ENCODE data around the gene KCNK7. TPM values are rescaled to one million over a fixed set of nuclear protein-coding genes. Genes with fewer than 3 reads are reported as not detected.

KCNK7 gene
- total RNA-seq, 2 experiments from 2014 or later = 0.34 to 0.46 TPM

DNA sequence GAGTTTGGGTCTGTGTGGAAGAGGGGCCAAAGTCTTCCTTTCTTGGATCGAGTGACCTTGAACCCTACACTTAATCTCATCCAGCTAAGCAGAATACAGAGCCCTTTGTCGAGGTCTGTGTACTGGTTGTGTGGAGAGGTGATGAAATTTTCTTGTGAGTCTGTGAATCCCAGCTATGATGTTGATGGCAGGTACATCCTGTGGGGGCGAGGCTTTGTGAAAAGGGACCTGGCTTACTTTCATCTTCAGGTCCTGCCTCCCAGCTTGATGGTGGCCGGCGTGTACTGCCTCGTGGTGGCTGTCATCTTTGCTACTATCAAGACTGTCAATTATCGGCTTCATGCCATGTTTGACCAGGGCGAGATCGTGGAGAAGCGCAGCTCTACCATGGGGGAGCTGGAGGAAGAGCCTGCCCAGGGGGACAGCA, 21.0 kb upstream of the KCNK7 start:
- ChIA-PET POLR2A (interaction anchor here (1.5 kb wide), 1 partner anchor 30 kb away, joined by 3 read pairs; no protein-coding TSS in a partner anchor), CTCF (interaction anchor here (0.9 to 1.9 kb wide), 5 partner anchors 9 to 43 kb away, joined by 3 to 7 read pairs (median 4); no protein-coding TSS in a partner anchor)

DNA sequence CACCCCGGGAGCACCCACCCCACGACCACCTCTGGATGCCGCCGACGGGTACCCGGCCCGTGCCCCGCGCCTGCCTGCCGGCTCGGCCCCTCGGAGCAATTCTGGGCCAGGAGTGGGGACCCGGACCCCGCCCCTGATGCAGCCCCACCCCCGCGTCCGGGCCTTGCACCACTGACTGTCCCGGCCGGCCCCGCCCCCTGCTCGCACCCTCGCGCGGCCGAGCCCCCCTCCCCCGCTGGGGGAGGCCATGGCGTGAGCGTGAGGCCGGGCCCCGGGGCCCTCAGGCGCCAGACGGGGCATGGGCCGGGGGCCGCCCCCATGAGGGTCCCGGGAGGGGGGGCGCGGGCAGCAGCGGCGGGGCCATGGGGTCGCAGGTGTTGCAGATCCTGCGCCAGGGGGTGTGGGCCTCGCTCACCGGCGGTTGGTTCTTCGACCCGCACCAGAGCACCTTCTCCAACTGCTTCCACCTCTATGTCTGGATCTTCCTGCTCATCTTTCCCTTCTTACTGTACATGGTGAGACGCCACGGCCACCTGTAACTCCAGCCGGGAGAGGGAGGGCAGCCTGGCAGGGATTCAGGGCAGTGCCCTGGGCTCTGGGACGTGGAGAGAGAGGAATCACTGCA, 20.5 kb upstream of the KCNK7 start:
- POLR2A ChIA-PET = interaction anchor here (0.8 to 1.7 kb wide), 8 partner anchors 22 to 245 kb away, joined by 3 to 13 read pairs (median 3); partner anchors contain the start of genes EHBP1L1, NEAT1 and SIPA1
- CTCF ChIA-PET = interaction anchor here (0.8 to 3.3 kb wide), 12 partner anchors 10 to 163 kb away, joined by 3 to 14 read pairs (median 4); partner anchors contain the start of genes EHBP1L1 and ZNRD2

DNA sequence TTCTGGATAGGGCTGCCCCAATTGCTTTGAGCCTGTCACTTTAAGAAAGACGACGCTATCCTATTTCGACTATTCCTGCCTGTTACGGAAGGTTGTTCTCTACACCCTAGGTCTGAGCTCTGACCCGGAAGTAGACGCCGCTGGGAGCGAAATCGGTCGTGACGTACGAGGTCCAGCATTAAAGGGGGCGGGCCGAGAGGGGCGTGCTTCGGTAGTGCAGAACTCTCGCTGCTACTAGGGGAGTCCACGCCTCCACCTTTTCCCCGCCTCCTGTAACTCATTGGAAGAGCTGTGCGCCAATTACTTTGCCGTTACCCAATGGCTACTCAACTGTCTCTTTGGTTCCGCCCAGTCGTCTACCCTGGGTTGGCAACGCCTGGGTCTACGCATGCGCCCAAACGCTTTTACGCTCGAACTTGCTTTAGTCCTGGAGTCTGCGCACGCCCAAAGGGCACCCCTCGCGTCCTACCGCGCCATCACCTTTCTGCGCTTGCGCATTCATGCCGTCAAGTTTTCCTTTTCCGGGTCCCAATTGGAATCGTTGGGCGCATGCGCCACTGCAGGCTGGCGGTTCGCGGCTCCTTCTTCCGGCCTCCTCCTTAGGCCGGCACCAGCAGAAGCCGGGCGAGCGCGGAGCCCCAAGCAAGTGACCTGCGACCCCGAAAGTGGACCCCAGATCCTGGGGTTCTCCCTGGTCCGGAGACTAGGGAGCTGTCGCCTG, 19.8 kb upstream of the KCNK7 start, which contains the start of gene PCNX3:
Gene PCNX3, plus strand, starts transcription at position 548 of the 721 bp plus-strand sequence. CDS start 536 bp downstream, outside the sequence.
- POLR2A ChIA-PET = interaction anchor here (0.5 to 1.7 kb wide), 16 partner anchors 23 to 1350 kb away, joined by 3 to 13 read pairs (median 3); partner anchors contain the start of genes CCDC85B, EHBP1L1, MALAT1 and NEAT1
- CTCF ChIA-PET = interaction anchor here (0.8 to 3.3 kb wide), 14 partner anchors 10 to 164 kb away, joined by 3 to 14 read pairs (median 4); partner anchors contain the start of genes EHBP1L1, FAM89B, SIPA1 and ZNRD2

DNA sequence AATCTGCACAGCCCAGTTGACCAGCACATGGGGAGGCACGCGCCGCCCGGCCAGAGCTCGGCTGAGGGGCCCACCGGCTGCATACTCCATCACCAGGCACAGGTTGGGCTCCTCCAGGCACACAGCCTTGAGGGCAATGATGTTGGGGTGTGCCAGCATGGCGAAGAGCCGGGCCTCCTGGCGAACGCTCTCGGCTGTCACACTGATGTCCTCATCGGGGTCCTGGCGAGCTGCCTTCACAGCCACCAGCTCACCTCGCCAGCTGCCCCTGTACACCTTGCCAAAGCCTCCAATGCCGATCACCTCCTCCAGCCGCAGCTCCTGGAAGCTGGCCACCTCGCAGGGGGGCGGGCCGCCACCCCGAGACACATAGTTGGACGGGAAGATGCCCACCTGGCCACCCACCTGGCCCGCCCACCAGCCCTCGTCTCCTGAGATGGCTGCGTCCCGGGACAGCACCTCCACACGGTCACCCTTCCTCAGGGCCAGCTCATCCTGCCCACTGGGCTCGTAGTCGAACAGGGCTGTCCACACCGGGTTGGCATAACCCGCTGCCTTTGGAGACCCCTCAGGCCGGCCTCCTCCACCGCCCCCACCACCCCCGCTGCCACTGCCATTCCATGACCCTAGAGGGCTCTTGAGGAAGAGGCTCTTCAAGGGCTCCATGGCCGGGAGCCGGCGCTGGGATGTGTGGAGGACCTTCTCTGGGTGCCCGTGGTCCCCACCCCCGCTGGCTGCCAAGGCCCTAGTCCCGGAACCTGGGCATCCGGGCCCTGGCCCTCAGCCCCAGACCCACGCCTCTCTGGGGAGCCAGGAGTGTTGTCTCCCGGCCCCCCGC, 17.7 kb upstream of the KCNK7 start:
- ChIA-PET POLR2A (interaction anchor here (0.8 to 1.4 kb wide), 5 partner anchors 23 to 43 kb away, joined by 3 to 5 read pairs (median 3); partner anchors contain the start of gene ZNRD2), CTCF (interaction anchor here (0.8 to 3.3 kb wide), 10 partner anchors 19 to 247 kb away, joined by 3 to 14 read pairs (median 4); partner anchors contain the start of genes EHBP1L1, MUS81, SIPA1 and ZNRD2)

DNA sequence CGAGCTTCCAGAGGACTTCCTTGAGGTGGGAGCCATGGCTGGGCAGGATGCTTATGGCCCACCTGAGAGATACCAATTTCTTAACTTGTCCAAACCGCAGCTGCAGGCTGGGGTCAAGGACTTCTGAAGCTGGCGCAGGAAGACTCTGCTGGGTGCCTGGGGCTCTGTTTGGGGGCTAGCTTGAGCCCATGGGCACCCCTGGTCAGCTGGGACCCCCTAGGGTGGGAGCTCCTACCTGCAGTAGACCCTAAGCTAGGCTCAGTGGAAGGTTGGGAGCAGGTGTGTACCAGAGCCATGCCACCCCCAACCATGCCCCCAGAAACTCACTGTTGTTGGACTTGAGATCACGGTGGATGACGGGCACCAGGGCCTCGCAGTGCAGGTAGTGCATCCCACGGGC, 17.1 kb upstream of the KCNK7 start:
- ChIA-PET POLR2A (interaction anchor here (0.5 to 1.4 kb wide), 5 partner anchors 25 to 190 kb away, joined by 3 read pairs; partner anchors contain the start of genes NEAT1 and ZNRD2), CTCF (interaction anchor here (0.8 to 3.3 kb wide), 9 partner anchors 19 to 247 kb away, joined by 3 to 14 read pairs (median 3); partner anchors contain the start of genes EHBP1L1, MUS81, SIPA1 and ZNRD2)

DNA sequence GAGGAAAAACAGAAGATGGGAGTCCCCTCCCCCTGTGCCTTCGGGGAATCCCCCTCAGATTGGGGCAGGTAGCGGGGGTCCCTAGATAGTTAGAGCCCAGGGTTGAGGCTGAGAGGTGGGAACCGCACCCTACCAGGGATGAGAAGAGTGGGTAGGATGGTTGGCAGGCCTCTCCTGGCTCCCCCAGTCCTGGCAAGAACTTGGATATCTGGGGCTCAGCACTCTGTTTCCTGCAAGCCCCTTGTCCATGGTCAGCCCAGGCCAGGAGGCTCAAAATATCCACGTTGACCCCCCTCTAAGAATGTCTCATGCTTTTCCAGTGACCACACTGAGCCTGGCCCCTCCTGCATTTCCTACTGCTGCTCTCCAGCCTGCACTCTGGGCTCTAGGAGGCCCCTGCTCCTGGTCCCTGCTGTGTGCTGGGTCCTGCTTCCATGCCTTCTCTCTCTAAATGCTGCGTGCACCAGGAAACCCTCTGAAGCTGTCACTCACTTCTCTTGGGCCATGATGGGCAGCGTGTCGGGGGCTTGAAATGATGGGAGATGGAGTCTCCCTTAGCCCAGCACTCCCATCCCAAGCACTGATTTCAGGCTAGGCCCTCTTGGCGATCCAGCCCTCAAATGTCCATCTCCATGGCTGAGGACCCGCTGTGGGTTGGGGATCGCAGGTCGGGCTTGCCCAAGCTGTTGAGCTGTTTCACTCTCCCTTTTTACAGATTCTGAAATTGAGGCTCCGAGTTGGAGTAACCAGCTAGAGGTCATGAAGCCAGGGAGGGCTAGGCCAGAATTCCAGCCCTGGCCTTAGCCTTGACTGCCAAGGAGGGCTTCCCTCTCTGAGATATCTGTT, 16.4 kb upstream of the KCNK7 start:
- ChIA-PET CTCF (interaction anchor here (0.8 to 1.7 kb wide), 3 partner anchors 22 to 41 kb away, joined by 3 to 9 read pairs (median 3); partner anchors contain the start of gene ZNRD2), POLR2A (interaction anchor here (0.5 to 1.1 kb wide), 2 partner anchors 42 to 189 kb away, joined by 3 read pairs; partner anchors contain the start of genes NEAT1 and ZNRD2)

DNA sequence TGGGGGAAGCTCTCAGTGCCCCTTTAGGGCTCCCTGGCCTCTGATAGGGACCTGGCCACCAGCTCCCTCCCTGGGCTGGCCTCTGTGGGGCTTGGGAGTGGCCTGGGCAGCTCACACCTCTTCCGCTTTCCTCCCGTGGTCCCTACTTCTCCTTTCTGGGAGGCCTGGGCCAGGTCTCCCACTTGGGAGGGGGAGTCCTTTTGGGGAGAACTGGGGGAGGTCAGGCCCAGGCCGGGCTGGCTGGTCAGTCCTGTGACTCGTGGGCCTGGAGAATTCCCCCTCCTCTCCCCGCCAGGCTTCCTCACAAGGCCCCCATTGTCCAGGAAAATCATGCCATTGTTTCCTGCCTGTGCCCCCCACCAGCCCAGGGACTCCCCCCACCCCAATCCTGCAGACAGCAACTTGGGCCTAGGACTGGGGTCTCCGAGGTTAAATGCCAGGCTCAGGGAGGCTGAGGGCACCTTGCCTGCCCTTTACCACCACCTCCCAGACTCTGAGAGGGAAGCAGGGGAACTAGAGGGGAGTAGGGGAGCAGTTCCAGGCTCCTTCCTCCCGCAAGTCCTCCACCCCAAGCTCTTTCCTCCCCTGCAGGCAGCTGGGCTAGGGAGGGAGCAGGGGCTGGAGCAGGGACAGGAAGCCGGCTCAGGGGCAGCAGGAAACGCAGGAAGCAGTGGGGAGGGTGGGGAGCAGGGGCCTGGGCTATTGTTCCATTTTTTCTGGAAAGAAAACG, 15.6 kb upstream of the KCNK7 start:
- CTCF ChIA-PET = interaction anchor here (1.5 kb wide), 1 partner anchor 22 kb away, joined by 4 read pairs; no protein-coding TSS in a partner anchor
- POLR2A ChIA-PET = no interaction called here

DNA sequence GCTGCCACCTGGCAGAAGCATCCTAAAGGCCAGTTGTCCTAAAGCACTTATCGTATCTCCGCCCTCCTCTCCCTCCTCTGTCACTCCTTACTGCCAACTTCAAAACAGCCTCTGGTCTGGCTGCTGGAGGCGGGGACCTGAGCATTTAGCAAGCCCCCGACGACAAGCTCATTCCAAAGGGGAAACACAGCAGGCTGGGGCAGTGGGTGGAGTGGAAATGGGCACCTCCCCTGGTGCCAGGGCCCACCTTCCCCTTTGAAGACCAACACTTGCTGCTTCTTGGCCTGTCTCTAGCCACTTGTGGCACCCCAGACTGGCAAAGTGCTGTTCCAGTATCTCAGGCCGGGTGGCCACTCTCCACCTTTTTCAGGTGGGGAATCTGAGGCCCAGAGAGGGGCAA, 14.8 kb upstream of the KCNK7 start:
- ChIA-PET CTCF (interaction anchor here (0.6 to 1.5 kb wide), 2 partner anchors 21 to 275 kb away, joined by 3 to 4 read pairs; no protein-coding TSS in a partner anchor), POLR2A (no interaction called here)

DNA sequence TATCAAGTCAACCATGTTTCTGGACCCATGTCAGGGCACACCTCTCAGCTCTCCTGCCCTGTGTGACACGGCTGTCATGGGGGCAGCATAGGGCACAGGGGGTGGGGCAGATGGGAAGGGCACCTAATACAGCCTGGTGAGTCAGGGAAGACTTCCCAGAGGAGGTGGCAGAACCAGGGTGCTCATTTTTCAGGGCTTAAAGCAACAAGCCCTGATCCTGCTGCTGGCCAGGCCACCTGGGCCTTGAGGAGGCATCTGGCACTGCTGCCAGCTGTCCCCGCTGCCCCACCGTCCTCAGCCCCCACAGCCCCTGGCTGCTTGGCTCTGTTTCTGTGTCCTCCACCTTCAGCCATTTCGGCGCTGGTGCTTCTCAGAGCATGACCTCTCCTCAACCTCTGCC, 14.1 kb upstream of the KCNK7 start:
- POLR2A ChIA-PET = no interaction called here
- CTCF ChIA-PET = interaction anchor here (0.6 to 1.9 kb wide), 3 partner anchors 16 to 276 kb away, joined by 3 to 7 read pairs (median 4); no protein-coding TSS in a partner anchor

DNA sequence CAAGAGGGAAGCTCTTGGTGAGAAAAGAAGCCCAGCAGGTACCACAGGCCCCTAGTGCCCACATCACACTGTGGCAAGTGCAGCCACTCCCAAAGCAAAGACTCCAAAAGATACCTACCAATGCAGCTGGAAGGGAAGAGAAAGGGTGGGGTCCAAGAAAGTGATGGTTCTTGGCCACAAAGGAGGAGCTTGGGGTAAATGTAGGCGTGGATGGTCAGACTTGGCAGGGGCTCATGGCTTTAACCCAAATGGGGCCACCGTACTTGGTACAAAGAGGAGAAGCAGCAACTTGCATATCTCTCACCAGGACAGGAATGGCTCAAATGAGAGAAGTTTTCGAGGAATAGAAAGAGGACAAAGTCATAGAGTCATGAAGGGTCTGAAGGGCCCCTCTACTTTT, 13.6 kb upstream of the KCNK7 start:
- CTCF ChIA-PET = interaction anchor here (1.1 to 1.9 kb wide), 2 partner anchors 16 to 21 kb away, joined by 4 to 7 read pairs; no protein-coding TSS in a partner anchor
- POLR2A ChIA-PET = no interaction called here

DNA sequence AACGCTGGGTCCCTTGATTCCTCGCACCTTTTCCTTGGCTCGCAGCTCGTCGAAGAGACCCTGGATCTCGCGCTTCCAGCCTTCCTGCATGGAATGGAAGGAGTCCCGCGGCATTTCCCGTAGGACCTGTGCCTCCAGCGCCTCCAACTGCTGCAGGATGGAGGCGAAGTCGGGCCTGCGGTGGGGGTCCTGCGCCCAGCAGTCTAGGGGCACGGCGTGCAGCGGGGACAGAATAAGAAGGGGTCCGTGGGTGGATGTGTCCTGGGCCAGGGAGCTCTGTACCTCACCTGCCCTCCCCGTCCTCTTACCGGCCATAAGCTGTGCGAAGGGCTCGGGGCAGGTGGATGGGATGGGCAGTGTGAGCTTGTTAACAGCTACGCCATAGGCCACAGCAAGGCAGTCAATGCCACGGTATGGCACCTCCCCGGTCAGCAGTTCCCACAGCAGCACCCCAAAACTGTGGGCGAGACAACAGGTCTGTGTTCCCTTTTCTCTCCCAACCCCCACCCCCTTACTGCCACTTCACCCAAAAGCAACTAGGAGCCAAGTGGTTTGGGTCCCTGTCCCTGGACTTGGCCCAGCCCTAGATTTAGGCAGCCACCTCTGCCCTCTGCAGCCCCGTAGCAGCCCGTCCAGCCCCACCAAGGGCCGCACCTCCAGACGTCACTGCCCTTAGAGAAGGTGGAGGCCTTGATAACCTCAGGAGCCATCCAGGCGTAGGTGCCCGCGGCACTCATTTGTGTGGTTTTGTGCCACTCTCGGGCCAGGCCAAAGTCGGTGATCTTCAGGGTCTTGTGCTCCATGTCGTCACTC, 12.2 kb upstream of the KCNK7 start:
- POLR2A ChIA-PET = no interaction called here
- CTCF ChIA-PET = interaction anchor here (1.0 kb wide), 1 partner anchor 82 kb away, joined by 3 read pairs; no protein-coding TSS in a partner anchor

DNA sequence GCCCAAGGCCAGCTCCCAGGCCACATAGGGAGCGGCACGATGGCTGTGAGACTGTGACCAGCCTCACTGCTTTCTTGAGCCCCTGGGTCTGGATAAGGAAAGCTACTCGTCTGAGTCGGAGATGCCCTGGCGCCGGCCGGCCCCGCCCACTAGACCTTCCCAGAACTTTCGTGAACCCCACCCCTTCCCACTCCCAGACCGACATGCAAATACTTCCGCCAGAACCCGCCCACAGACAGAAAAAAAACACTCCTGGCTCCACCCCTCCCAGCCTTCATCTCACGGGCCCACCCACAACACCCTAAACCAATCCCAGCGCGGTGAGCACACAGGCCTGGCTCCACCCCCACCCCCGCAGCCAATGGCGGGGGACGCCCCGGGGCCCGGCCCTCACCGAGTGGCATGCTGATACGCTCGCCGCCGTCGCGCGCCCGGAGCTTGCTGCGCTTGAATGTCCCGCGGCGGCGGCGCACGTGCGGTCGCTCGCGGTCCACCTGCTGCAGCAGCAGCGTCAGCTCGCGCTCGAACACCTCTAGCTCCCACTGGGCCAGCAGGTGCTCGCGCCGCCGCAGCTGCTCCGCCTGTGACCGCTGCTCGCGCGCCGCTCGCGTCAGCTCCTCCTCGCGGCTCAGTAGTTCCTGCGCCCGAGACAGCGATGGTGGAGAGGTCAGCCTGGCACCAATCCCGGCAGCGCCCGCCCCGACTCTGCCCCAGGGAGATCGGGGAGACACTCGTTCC, 11.4 kb upstream of the KCNK7 start:
- POLR2A ChIA-PET = no interaction called here
- CTCF ChIA-PET = interaction anchor here (0.6 to 1.0 kb wide), 3 partner anchors 30 to 83 kb away, joined by 3 read pairs; no protein-coding TSS in a partner anchor

DNA sequence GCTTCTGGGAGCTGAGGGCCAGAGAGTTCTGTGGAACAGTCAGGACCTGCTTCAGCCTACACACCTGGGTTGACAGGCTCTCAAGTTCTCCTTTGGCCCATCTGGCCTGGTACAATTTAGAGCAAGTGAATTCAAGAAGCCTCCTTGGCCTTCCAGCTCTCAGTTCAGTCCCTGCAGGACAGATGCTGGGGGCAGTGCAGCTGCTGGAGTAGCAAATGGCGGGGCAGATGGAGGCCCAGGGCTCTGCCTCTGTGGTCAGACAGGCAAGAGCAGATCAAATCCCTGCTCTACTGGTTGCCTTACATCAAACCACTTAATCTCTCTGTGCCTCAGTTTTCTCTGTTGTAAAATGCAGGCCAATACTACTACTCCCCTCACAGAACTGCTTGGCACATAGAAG, 8.7 kb upstream of the KCNK7 start:
- CTCF ChIA-PET = interaction anchor here (1.3 kb wide), 1 partner anchor 11 kb away, joined by 7 read pairs; no protein-coding TSS in a partner anchor
- POLR2A ChIA-PET = interaction anchor here (0.6 to 1.5 kb wide), 2 partner anchors 9 to 12 kb away, joined by 3 to 6 read pairs; partner anchors contain the start of gene KCNK7

DNA sequence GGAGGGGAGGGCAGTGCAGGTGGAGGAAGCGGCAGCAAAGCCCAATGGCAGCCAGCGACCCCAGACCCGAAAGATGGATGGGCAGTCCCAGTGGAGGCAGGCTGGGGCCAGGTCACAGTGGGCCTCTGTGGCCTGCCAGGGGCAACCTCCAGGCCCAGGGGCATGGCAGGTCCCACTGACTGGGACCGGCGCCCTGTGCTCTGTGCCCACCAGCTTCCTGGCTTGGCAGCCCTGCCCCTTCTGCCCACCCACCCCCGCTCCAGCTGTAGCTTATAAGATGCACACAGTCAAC, 4.3 kb upstream of the KCNK7 start:
- ChIA-PET POLR2A (no interaction called here), CTCF (interaction anchor here (2.2 kb wide), 1 partner anchor 59 kb away, joined by 8 read pairs; no protein-coding TSS in a partner anchor)

DNA sequence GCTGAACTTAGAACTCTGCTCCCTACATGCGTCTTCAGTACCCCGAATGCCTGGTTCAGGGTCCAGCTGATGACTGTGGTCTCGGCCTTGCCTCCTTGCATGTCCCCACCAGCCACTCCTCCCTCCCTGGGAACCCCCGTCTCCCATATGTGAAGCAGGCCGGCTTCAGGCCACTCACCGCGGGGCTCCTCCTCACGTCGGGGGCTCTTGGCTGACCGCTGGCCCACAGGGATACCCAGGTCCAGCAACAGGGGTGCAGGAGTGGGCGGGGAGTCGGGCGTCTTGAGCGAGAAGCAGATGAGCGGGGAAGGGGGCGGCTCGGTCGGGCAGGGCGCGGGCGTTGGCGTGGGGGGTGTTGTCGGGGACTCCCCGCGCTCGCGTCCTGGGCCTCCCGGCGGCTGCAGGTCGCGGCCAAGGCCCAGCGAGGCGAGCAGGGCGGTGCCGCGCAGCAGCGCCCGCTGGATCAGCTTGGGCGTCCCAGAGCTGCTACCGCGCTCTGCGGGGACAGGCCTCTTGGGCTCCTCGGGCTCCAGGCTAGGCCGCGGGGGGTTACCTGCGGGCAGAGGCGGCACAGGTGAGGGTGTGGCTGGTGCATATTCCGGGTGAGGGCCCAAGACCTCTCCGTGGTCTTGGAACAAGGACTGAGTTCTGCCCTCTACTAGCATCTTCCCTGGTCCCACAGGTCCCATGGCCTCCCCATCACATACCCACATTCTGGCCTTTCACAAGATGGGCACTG, 3.8 kb upstream of the KCNK7 start:
- POLR2A ChIA-PET = no interaction called here
- CTCF ChIA-PET = interaction anchor here (2.2 kb wide), 1 partner anchor 58 kb away, joined by 8 read pairs; no protein-coding TSS in a partner anchor

All from activated CD8-positive, alpha-beta memory T cell treated with anti-CD3 and anti-CD28 coated beads for 36 hours (primary cell).